IMR-90 (cell line): ENCODE measurements around the gene SSNA1. TPM values are rescaled to one million over a fixed set of nuclear protein-coding genes. Genes with fewer than 3 reads are reported as not detected.

Source experiments
- ATAC-seq: fragments of 200-7000 bp; cut with Tn5 transposase; 2 replicates; pipeline ENCODE4 v1.9.1; 2020; ENCODE audit warnings: low read depth, mild to moderate bottlenecking, moderate library complexity
- BruUV-seq: library from RNA; stranded (reverse); fragments of 400-500 nt; replicated peaks from 2 replicates; lab custom pipeline; 2021; lab: Mats Ljungman, UMichigan
- CTCF ChIA-PET: fragments of 300-600 bp; formaldehyde crosslinking; extraction: SDS; loops from one replicate; lab custom pipeline; 2021; ENCODE audit warnings: antibody characterized with exemption; lab: Yijun Ruan, JAX
- POLR2A ChIA-PET: fragments of 300-600 bp; sonication (Branson Sonifier 250); formaldehyde crosslinking; loops from one replicate; lab custom pipeline; 2022; ENCODE audit warnings: antibody characterized with exemption; ENCODE audit not compliant: unreplicated experiment; lab: Charles Lee
- DNase-seq: peaks from one replicate; pipeline ENCODE4 v3.0.0; 2013
- H2AFZ ChIP-seq: replicated peaks from 2 replicates; pipeline ENCODE3; 2013; ENCODE audit warnings: low read length, mild to moderate bottlenecking; ENCODE audit not compliant: poor library complexity
- H2AK5ac ChIP-seq: 2 replicates; pipeline ENCODE4 v1.6.1; 2013; ENCODE audit warnings: low read depth, low read length, inconsistent platforms
- H2AK9ac ChIP-seq: replicated peaks from 2 replicates; pipeline ENCODE3; 2013; ENCODE audit warnings: mild to moderate bottlenecking, low read depth, low read length, moderate library complexity; ENCODE audit not compliant: poor library complexity
- H2BK120ac ChIP-seq: 2 replicates; pipeline ENCODE4 v1.6.1; 2013; ENCODE audit warnings: low read depth, low read length, inconsistent platforms
- H2BK15ac ChIP-seq: 3 replicates; pipeline ENCODE4 v1.6.1; 2013; ENCODE audit warnings: low read depth, low read length, inconsistent platforms
- H2BK20ac ChIP-seq: 2 replicates; pipeline ENCODE4 v1.6.1; 2013; ENCODE audit warnings: low read depth, mild to moderate bottlenecking, inconsistent platforms, low read length, moderate library complexity
- H2BK5ac ChIP-seq: 2 replicates; pipeline ENCODE4 v1.6.1; 2013; ENCODE audit warnings: mild to moderate bottlenecking, low read depth, low read length, inconsistent platforms; ENCODE audit not compliant: poor library complexity, severe bottlenecking
- H3K14ac ChIP-seq: replicated peaks from 2 replicates; pipeline ENCODE4 v1.6.1; 2013; ENCODE audit warnings: low read depth, low read length, inconsistent platforms
- H3K18ac ChIP-seq: 2 replicates; pipeline ENCODE4 v1.6.1; 2013; ENCODE audit warnings: low read depth, low read length, control low read depth
- H3K23ac ChIP-seq: 2 replicates; pipeline ENCODE4 v1.6.1; 2013; ENCODE audit warnings: low read depth, low read length, inconsistent platforms
- H3K27ac ChIP-seq: 2 replicates; pipeline ENCODE4 v1.5.1; 2013; ENCODE audit warnings: mild to moderate bottlenecking, control low read depth, low read length; ENCODE audit not compliant: insufficient read depth
- H3K27me3 ChIP-seq: 2 replicates; pipeline ENCODE4 v1.6.1; 2013; ENCODE audit warnings: low read length; ENCODE audit not compliant: control insufficient read depth, insufficient read depth
- H3K36me3 ChIP-seq: 2 replicates; pipeline ENCODE4 v1.6.1; 2013; ENCODE audit warnings: low read length, mixed read lengths; ENCODE audit not compliant: control insufficient read depth, insufficient read depth
- H3K4ac ChIP-seq: 2 replicates; pipeline ENCODE4 v1.6.1; 2013; ENCODE audit warnings: low read depth, low read length, inconsistent platforms
- H3K4me1 ChIP-seq: 2 replicates; pipeline ENCODE4 v1.6.1; 2013; ENCODE audit warnings: low read length, mixed read lengths; ENCODE audit not compliant: control insufficient read depth, insufficient read depth
- H3K4me2 ChIP-seq: 2 replicates; pipeline ENCODE4 v1.6.1; 2013; ENCODE audit warnings: low read depth, mild to moderate bottlenecking, control low read depth, low read length, moderate library complexity
- H3K4me3 ChIP-seq: 2 replicates; pipeline ENCODE4 v1.5.1; 2013; ENCODE audit warnings: low read depth, mild to moderate bottlenecking, control low read depth, low read length, moderate library complexity; ENCODE audit not compliant: insufficient read depth
- H3K56ac ChIP-seq: 2 replicates; pipeline ENCODE4 v1.6.1; 2013; ENCODE audit warnings: low read length, inconsistent platforms; ENCODE audit not compliant: insufficient read depth; ENCODE audit errors: extremely low read depth
- H3K79me1 ChIP-seq, 2 experiments: 2 replicates each; pipeline ENCODE4 v1.6.1; 2013; ENCODE audit warnings: low read length in 2 of 2, inconsistent platforms in 1 of 2, low read depth in 1 of 2
- H3K9ac ChIP-seq: 2 replicates; pipeline ENCODE4 v1.6.1; 2013; ENCODE audit warnings: low read depth, low read length, control low read depth
- H3K9me1 ChIP-seq: 2 replicates; pipeline ENCODE4 v1.6.1; 2013; ENCODE audit warnings: low read length, inconsistent platforms; ENCODE audit not compliant: insufficient read depth
- H3K9me3 ChIP-seq: 2 replicates; pipeline ENCODE4 v1.6.1; 2013; ENCODE audit warnings: low read length; ENCODE audit not compliant: control insufficient read depth, insufficient read depth
- H4K20me1 ChIP-seq: 2 replicates; pipeline ENCODE4 v1.6.1; 2013; ENCODE audit warnings: low read length, inconsistent platforms; ENCODE audit not compliant: insufficient read depth
- H4K5ac ChIP-seq: 2 replicates; pipeline ENCODE4 v1.6.1; 2013; ENCODE audit warnings: mild to moderate bottlenecking, low read depth, low read length, control low read depth
- H4K8ac ChIP-seq, 2 experiments: 2 replicates each; pipeline ENCODE4 v1.6.1; 2013; ENCODE audit warnings: low read depth in 2 of 2, low read length in 2 of 2, control low read depth in 1 of 2, inconsistent platforms in 1 of 2
- H4K91ac ChIP-seq: 2 replicates; pipeline ENCODE4 v1.6.1; 2013; ENCODE audit warnings: low read depth, low read length, inconsistent platforms; ENCODE audit not compliant: insufficient read depth
- BHLHE40 ChIP-seq: fragments of 150-350 bp; IDR thresholded peaks from 2 replicates; pipeline ENCODE4 v1.6.1; 2016; ENCODE audit warnings: mild to moderate bottlenecking, low read depth, low read length
- CEBPB ChIP-seq: IDR thresholded peaks from 2 replicates; pipeline ENCODE4 v1.6.1; 2012; ENCODE audit warnings: low read depth, low read length, improper control_type of control experiment
- CHD1 ChIP-seq: IDR thresholded peaks from 2 replicates; pipeline ENCODE4 v1.6.1; 2012; ENCODE audit warnings: low read depth, low read length, improper control_type of control experiment
- MAFK ChIP-seq: IDR thresholded peaks from 2 replicates; pipeline ENCODE4 v1.6.1; 2012; ENCODE audit warnings: low read depth, low read length, improper control_type of control experiment
- MAZ ChIP-seq: IDR thresholded peaks from 2 replicates; pipeline ENCODE4 v1.6.1; 2012; ENCODE audit warnings: low read depth, mild to moderate bottlenecking, low read length, improper control_type of control experiment, moderate library complexity, borderline replicate concordance
- NFE2L2 ChIP-seq: fragments of 150-350 bp; IDR thresholded peaks from 2 replicates; pipeline ENCODE4 v1.6.1; 2016; ENCODE audit warnings: low read depth, mild to moderate bottlenecking, low read length
- POLR2A ChIP-seq: IDR thresholded peaks from 2 replicates; pipeline ENCODE4 v1.6.1; 2012; ENCODE audit warnings: mild to moderate bottlenecking, low read depth, low read length
- RFX5 ChIP-seq: IDR thresholded peaks from 2 replicates; pipeline ENCODE4 v1.8.0; 2012; ENCODE audit warnings: low read depth, mild to moderate bottlenecking, low read length, moderate library complexity
- SMC3 ChIP-seq: fragments of 150-350 bp; IDR thresholded peaks from 2 replicates; pipeline ENCODE4 v1.6.1; 2016; ENCODE audit warnings: low read depth, mild to moderate bottlenecking, antibody characterized with exemption, low read length, moderate library complexity
- WGBS, 2 experiments: methylation state at CpG; one replicate each; pipeline versions ENCODE4 v1.1.5 to v1.1.7; 2013; ENCODE audit warnings: missing lambda C conversion rate in 2 of 2; ENCODE audit not compliant: insufficient read length in 1 of 2; ENCODE audit errors: extremely low coverage in 2 of 2; 5-methylcytosine and 5-hydroxymethylcytosine counted together
- dilution Hi-C: fragments of 300-500 bp; cut with HindIII; formaldehyde crosslinking; loops from one replicate; pipeline ENCODE4 v1.14.3; 2018; ENCODE audit warnings: low sequenced_read_pairs; ENCODE audit not compliant: unreplicated experiment
- in situ Hi-C: fragments of 300-500 bp; cut with MboI; formaldehyde crosslinking; loops from 3 replicates; pipeline ENCODE4 v1.14.3; 2019; ENCODE audit warnings: low sequenced_read_pairs, inconsistent platforms, mixed read lengths
- intact Hi-C: fragments of 100-400 bp; cut with micrococcal nuclease; formaldehyde crosslinking; loops from 2 replicates; pipeline ENCODE4 v1.10.0; 2022
- polyA plus RNA-seq, 3 experiments: library from polyadenylated mRNA; depleted of rRNA; stranded (reverse); fragments of >200 nt; gene quantifications; 2 replicates each; pipeline ENCODE4 v1.2.3, GENCODE V29; 2012; ENCODE audit warnings: low replicate concordance in 1 of 3
- total RNA-seq: library from RNA; depleted of rRNA; stranded (reverse); fragments of >200 nt; gene quantifications from 2 replicates; pipeline ENCODE4 v1.2.3, GENCODE V29; 2012
- TF ChIP-seq, protein P1 (sequence below): fragments of 150-350 bp; IDR thresholded peaks from 2 replicates; pipeline ENCODE4 v1.6.1; 2017; ENCODE audit warnings: mild to moderate bottlenecking, antibody characterized with exemption, low read length, low read depth
- TF ChIP-seq, protein P2 (sequence below): conservative IDR thresholded peaks from 2 replicates; pipeline ENCODE4 v1.5.1; 2012; ENCODE audit warnings: mild to moderate bottlenecking, low read depth, low read length, improper control_type of control experiment
- TF ChIP-seq, protein P3 (sequence below): fragments of 150-350 bp; IDR thresholded peaks from 2 replicates; pipeline ENCODE4 v1.6.1; 2016; ENCODE audit warnings: low read depth, mild to moderate bottlenecking, low read length, moderate library complexity, borderline replicate concordance

SSNA1 gene
- total and polyA plus RNA-seq, 2 of the 4 experiments (the other 2 are of a cell fraction): 55.7 to 86.7 TPM

DNA sequence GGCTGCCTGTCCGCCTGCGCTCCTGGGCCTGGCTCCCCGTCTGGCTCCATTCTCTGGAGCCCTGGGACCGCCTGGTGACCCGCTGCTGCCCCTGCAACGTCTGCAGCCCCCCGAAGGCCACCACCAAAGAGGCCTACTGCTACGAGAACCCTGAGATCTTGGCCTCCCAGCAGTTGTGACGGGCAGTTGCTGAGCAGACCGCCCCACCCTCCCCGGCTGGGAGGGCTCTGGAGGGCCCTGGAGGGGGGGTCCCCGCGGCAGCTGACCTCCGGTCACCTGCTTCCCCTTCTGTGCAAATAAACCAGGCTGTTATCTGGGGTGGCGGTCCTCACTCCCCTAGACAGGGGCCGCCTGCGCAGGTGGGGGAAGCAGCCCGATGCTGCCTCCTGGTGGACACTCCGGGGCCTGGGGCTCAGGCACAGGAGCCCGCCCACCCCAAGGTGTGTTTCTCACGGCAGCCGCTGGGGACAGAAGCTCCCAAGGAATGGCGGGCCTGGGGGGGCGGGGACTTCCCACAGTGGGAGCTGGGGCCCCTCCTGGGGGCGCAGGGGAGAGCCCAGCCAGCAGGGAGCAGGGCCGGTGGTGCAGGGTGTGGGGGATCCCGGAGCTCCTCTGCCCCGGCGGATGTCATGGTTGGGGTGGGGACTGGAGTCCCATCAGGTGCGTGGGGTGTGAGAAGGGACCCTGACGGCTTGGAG is 47.9 kb downstream of the SSNA1 start (continued):
- peak; percentile 79 for TF ChIP-seq SMC3

DNA sequence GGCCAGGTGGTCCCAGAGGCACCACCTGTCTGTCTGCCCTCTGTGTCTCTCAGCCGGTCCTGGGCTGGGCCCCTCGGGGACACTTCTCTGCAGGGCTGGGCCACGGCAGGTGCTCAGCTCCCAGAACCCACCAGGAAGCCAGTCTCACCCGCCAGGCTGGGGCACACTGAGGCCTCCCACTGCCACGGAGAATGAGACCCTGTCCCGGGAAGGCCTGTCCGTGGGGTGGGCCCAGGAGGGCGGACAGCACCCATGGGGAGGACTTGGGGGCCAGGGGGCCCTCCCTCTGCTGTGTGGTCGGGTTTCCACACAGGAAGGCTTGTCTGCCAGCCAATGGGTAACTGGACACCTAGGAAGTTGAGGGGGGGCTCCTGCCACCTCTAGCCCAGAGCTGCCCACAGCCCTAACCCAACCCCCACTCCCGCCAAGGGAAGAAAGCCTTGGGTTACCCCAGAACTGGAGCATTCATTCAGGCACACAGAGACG is 48.5 kb downstream of the SSNA1 start:
- in situ Hi-C loops: no loop called here
- Histone ChIP-seq H3K4ac (no peak overlapping the region), H2BK120ac (no peak overlapping the region), H3K27ac (no peak overlapping the region), H3K36me3 (peaks cover 1% of the 10 kb centered on the region), H2BK15ac (no peak overlapping the region), H4K20me1 (peaks cover 11% of the 10 kb centered on the region), H3K9me1 (no peaks in the 10 kb centered on the region), H2AK5ac (peak overlapping the region; percentile 73; the same call in 1 of the 2 replicates), H3K27me3 (no peaks in the 10 kb centered on the region), H3K56ac (no peak overlapping the region), H2BK5ac (no peak overlapping the region), H3K18ac (no peak overlapping the region), H3K4me2 (no peak overlapping the region), H2BK20ac (no peak overlapping the region), H3K9ac (no peak overlapping the region), H3K4me3 (no peak overlapping the region), H3K23ac (no peak overlapping the region), H2AFZ (peak overlapping the region; percentile 63), H4K91ac (no peak overlapping the region), H3K79me1 (peaks cover 8 to 30% of the 10 kb centered on the region in 2 experiments; a peak in 3 of 4 replicates), H2AK9ac (peak overlapping the region; percentile 89), H4K5ac (no peak overlapping the region), H4K8ac (no peak overlapping the region), H3K9me3 (no peaks in the 10 kb centered on the region), H3K14ac (no peak overlapping the region), H3K4me1 (peaks cover 5% of the 10 kb centered on the region; the same call in 1 of the 2 replicates)
- ChIA-PET POLR2A (interaction anchor here (0.6 kb wide), 1 partner anchor 24 kb away, joined by 3 read pairs; no protein-coding TSS in a partner anchor), CTCF (interaction anchor here (0.6 to 1.0 kb wide), 7 partner anchors 10 to 154 kb away, joined by 3 to 6 read pairs (median 3); partner anchors contain the start of genes DPP7 and RNF224)
- no TSS peak for BruUV-seq
- DNase-seq: no peak
- ATAC-seq: no peak
- intact Hi-C loops: no loop called here
- WGBS, 2 experiments: 56% methylated on average over 7 of the region's 11 CpGs; no CpG with 5 or more reads in 1 of the 2 experiments
- dilution Hi-C loops: no loop called here
- TF ChIP-seq SMC3: no peak
- TF ChIP-seq NFE2L2: no peak
- no peak for TF ChIP-seq MAZ
- no peak for TF ChIP-seq BHLHE40
- TF ChIP-seq, protein P1, sequence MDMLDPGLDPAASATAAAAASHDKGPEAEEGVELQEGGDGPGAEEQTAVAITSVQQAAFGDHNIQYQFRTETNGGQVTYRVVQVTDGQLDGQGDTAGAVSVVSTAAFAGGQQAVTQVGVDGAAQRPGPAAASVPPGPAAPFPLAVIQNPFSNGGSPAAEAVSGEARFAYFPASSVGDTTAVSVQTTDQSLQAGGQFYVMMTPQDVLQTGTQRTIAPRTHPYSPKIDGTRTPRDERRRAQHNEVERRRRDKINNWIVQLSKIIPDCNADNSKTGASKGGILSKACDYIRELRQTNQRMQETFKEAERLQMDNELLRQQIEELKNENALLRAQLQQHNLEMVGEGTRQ: no peak
- TF ChIP-seq, protein P2, sequence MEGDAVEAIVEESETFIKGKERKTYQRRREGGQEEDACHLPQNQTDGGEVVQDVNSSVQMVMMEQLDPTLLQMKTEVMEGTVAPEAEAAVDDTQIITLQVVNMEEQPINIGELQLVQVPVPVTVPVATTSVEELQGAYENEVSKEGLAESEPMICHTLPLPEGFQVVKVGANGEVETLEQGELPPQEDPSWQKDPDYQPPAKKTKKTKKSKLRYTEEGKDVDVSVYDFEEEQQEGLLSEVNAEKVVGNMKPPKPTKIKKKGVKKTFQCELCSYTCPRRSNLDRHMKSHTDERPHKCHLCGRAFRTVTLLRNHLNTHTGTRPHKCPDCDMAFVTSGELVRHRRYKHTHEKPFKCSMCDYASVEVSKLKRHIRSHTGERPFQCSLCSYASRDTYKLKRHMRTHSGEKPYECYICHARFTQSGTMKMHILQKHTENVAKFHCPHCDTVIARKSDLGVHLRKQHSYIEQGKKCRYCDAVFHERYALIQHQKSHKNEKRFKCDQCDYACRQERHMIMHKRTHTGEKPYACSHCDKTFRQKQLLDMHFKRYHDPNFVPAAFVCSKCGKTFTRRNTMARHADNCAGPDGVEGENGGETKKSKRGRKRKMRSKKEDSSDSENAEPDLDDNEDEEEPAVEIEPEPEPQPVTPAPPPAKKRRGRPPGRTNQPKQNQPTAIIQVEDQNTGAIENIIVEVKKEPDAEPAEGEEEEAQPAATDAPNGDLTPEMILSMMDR: no peak
- TF ChIP-seq CHD1: no peak
- TF ChIP-seq, protein P3, sequence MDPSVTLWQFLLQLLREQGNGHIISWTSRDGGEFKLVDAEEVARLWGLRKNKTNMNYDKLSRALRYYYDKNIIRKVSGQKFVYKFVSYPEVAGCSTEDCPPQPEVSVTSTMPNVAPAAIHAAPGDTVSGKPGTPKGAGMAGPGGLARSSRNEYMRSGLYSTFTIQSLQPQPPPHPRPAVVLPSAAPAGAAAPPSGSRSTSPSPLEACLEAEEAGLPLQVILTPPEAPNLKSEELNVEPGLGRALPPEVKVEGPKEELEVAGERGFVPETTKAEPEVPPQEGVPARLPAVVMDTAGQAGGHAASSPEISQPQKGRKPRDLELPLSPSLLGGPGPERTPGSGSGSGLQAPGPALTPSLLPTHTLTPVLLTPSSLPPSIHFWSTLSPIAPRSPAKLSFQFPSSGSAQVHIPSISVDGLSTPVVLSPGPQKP: no peak
- no peak for TF ChIP-seq CEBPB
- no peak for TF ChIP-seq MAFK
- no peak for TF ChIP-seq RFX5
- TF ChIP-seq POLR2A: no peak
